Endothelial cell of umbilical vein (primary cell): Measurements from ENCODE around the gene AVL9. TPM values are rescaled to one million over a fixed set of nuclear protein-coding genes. Genes with fewer than 3 reads are reported as not detected.

Experiments
- BruUV-seq: library from RNA; stranded (reverse); fragments of 400-500 nt; replicated peaks from 2 replicates; lab custom pipeline; 2021; lab: Mats Ljungman, UMichigan
- CTCF ChIA-PET: fragments of 300-600, 350-600 bp; sonication (Branson Sonifier 250); formaldehyde crosslinking; loops from one replicate; lab custom pipeline; 2021; ENCODE audit warnings: antibody characterized with exemption, inconsistent platforms; lab: Charles Lee
- POLR2A ChIA-PET: fragments of 300-600, 350-600 bp; sonication (Branson Sonifier 250); formaldehyde crosslinking; loops from one replicate; lab custom pipeline; 2021; ENCODE audit warnings: antibody characterized with exemption, inconsistent platforms; lab: Charles Lee
- DNase-seq: peaks from one replicate; pipeline ENCODE4 v3.0.0-alpha.2; 2011; ENCODE audit warnings: low read depth, low spot score
- FAIRE-seq: peaks from 2 replicates; lab custom pipeline; 2011; peaks lifted over from hg19 to GRCh38; lab: Jason Lieb, UNC
- H2AFZ ChIP-seq: 2 replicates; pipeline ENCODE4 v1.6.0; 2012; ENCODE audit warnings: low read depth, low read length, control low read depth, inconsistent platforms
- H3K27ac ChIP-seq: 2 replicates; pipeline ENCODE4 v1.5.1; 2011; ENCODE audit warnings: low read depth, mild to moderate bottlenecking, control low read depth, low read length, moderate library complexity; ENCODE audit not compliant: insufficient read depth
- H3K27me3 ChIP-seq, 2 experiments: 2 replicates each; pipeline versions ENCODE4 v1.6.0 to v1.6.1; 2011; ENCODE audit warnings: low read length in 2 of 2, mixed read lengths in 1 of 2; ENCODE audit not compliant: control insufficient read depth in 2 of 2, insufficient read depth in 2 of 2
- H3K36me3 ChIP-seq, 2 experiments: 2 replicates in 1 of 2; 3 replicates in 1 of 2; pipeline ENCODE4 v1.5.1; 2011; ENCODE audit warnings: low read length in 2 of 2, mild to moderate bottlenecking in 1 of 2, moderate library complexity in 1 of 2; ENCODE audit not compliant: control insufficient read depth in 2 of 2, insufficient read depth in 2 of 2; ENCODE audit errors: extremely low read depth in 1 of 2
- H3K4me1 ChIP-seq: 3 replicates; pipeline ENCODE4 v1.5.1; 2011; ENCODE audit warnings: mild to moderate bottlenecking, low read length; ENCODE audit not compliant: control insufficient read depth, insufficient read depth; ENCODE audit errors: extremely low read depth
- H3K4me2 ChIP-seq: 2 replicates; pipeline ENCODE4 v1.6.1; 2011; ENCODE audit warnings: low read length, control low read depth, mixed read lengths; ENCODE audit not compliant: insufficient read depth
- H3K4me3 ChIP-seq, 3 experiments: fragments of 200-600 bp in 1 of 3; sonication (generic), shearing (Covaris generic) in 1 of 3; replicated peaks in 1 of 3; 2 replicates each; pipeline ENCODE4 v1.5.1; 2011 to 2016; ENCODE audit warnings: control low read depth in 3 of 3, low read length in 3 of 3, mild to moderate bottlenecking in 2 of 3, inconsistent platforms in 1 of 3, low read depth in 1 of 3, moderate library complexity in 1 of 3; ENCODE audit not compliant: insufficient read depth in 1 of 3
- H3K79me2 ChIP-seq: 2 replicates; pipeline ENCODE4 v1.6.0; 2012; ENCODE audit warnings: low read length, inconsistent platforms; ENCODE audit not compliant: control insufficient read depth, insufficient read depth
- H3K9ac ChIP-seq: replicated peaks from 2 replicates; pipeline ENCODE3; 2011; ENCODE audit warnings: low read length, control low read depth; ENCODE audit not compliant: insufficient read depth; ENCODE audit errors: extremely low read depth
- H3K9me1 ChIP-seq: replicated peaks from 3 replicates; pipeline ENCODE4 v1.6.0; 2011; ENCODE audit warnings: mild to moderate bottlenecking, low read length; ENCODE audit not compliant: control insufficient read depth, insufficient read depth; ENCODE audit errors: extremely low read depth
- H3K9me3 ChIP-seq: replicated peaks from 2 replicates; pipeline ENCODE4 v1.5.1; 2012; ENCODE audit warnings: low read length, inconsistent platforms; ENCODE audit not compliant: control insufficient read depth, insufficient read depth
- H4K20me1 ChIP-seq: replicated peaks from 2 replicates; pipeline ENCODE3; 2011; ENCODE audit warnings: mild to moderate bottlenecking, low read length; ENCODE audit not compliant: control insufficient read depth, insufficient read depth; ENCODE audit errors: extremely low read depth
- EZH2 ChIP-seq: IDR thresholded peaks from 2 replicates; pipeline ENCODE4 v1.6.1; 2012; ENCODE audit warnings: borderline replicate concordance, low read depth, mild to moderate bottlenecking, moderate library complexity, low read length, inconsistent platforms; ENCODE audit not compliant: severe bottlenecking
- FOS ChIP-seq: IDR thresholded peaks from 2 replicates; pipeline ENCODE4 v1.6.1; 2011; ENCODE audit warnings: mild to moderate bottlenecking, low read length, moderate library complexity, borderline replicate concordance; ENCODE audit not compliant: insufficient read depth
- GATA2 ChIP-seq: IDR thresholded peaks from 2 replicates; pipeline ENCODE4 v1.7.0; 2011; ENCODE audit warnings: low read depth, mild to moderate bottlenecking, moderate library complexity, mixed read lengths, low read length; ENCODE audit not compliant: insufficient read length, insufficient read depth
- JUN ChIP-seq: IDR thresholded peaks from 2 replicates; pipeline ENCODE4 v1.6.1; 2011; ENCODE audit warnings: borderline replicate concordance, low read depth; ENCODE audit not compliant: insufficient read length, insufficient read depth
- MYC ChIP-seq: IDR thresholded peaks from one replicate; pipeline ENCODE4 v1.6.1; 2011; ENCODE audit warnings: mild to moderate bottlenecking, low read depth, low read length
- POLR2A ChIP-seq: IDR thresholded peaks from 2 replicates; pipeline ENCODE4 v1.6.1; 2012; ENCODE audit warnings: low read depth, mild to moderate bottlenecking, control low read depth, low read length
- POLR2AphosphoS5 ChIP-seq: IDR thresholded peaks from 2 replicates; pipeline ENCODE4 v1.6.1; 2012; ENCODE audit warnings: low read depth, mild to moderate bottlenecking, control low read depth, low read length, moderate library complexity; ENCODE audit not compliant: insufficient read depth
- dilution Hi-C: fragments of 300-500 bp; cut with MboI; formaldehyde crosslinking; loops from one replicate; pipeline ENCODE4 v1.15.0; 2019; ENCODE audit warnings: low sequenced_read_pairs; ENCODE audit not compliant: extremely low pct_ligation_motif_present
- intact Hi-C: fragments of 100-400 bp; cut with micrococcal nuclease; formaldehyde crosslinking; loops from one replicate; pipeline ENCODE4 v1.10.0; 2022
- polyA plus RNA-seq, 4 experiments: library from polyadenylated mRNA; depleted of rRNA in 3 of 4; stranded (reverse) in 3 of 4; unstranded in 1 of 4; fragments of >200 nt; gene quantifications; 2 replicates each; pipeline versions ENCODE4 v1.2.1 to v1.2.3, GENCODE V29; 2011 to 2012; ENCODE audit warnings: missing spikeins in 1 of 4
- total RNA-seq: library from RNA; stranded (reverse); gene quantifications from 2 replicates; pipeline ENCODE4 v1.2.3, GENCODE V29; 2021
- TF ChIP-seq, protein P1 (sequence below), 2 donors: IDR thresholded peaks; 1 replicate in 1 of 2; 2 replicates in 1 of 2; pipeline ENCODE4 v1.5.1; 2011; ENCODE audit warnings: low read length in 2 of 2, mild to moderate bottlenecking in 2 of 2, moderate library complexity in 2 of 2, control low read depth in 1 of 2, inconsistent platforms in 1 of 2, low read depth in 1 of 2; ENCODE audit not compliant: insufficient read depth in 1 of 2; ENCODE audit errors: extremely low read depth in 1 of 2
- TF ChIP-seq, protein P2 (sequence below): IDR thresholded peaks from 2 replicates; pipeline ENCODE4 v1.6.1; 2011; ENCODE audit not compliant: insufficient read depth, insufficient read length

AVL9 gene
- total and polyA plus RNA-seq, 2 donors (not counting 3 experiments of a cell fraction or from before 2014, with no cell fraction given) = 12.7 to 42.5 TPM

DNA sequence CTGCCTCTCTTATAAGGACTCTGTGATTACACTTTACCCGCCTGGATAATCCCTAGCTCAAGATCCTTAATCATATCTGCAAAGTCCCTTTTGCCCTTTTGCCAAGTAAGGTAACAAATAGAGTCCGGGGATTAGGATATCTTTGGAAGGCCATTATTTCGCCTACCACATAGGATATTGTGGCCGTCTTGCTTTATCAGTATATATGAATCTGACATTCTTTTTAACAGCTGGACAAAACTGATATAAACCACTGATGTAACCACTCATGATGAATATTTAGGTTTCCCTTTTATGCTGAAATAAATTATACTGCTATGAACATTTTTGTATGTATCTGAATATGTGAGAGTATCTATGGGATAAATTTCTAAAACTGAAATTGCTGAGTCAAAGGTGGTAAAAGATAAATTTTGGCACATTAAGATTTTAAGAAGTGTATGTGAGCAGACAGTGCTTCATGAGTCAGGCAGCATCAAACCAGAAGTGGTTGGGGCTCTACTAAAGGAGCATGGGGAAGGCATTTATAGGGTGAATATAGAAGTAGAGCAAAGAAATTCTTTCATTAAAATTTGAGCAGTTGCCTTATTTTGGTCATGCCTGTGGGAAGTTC is 44.7 kb downstream of the AVL9 start:
- intact Hi-C loops (no loop called here), dilution Hi-C loops (no loop called here)
- TF ChIP-seq POLR2A (no peak), JUN (no peak), GATA2 (no peak), POLR2AphosphoS5 (no peak), FOS (no peak), MYC (no peak), EZH2 (no peak)
- TF ChIP-seq, protein P1, sequence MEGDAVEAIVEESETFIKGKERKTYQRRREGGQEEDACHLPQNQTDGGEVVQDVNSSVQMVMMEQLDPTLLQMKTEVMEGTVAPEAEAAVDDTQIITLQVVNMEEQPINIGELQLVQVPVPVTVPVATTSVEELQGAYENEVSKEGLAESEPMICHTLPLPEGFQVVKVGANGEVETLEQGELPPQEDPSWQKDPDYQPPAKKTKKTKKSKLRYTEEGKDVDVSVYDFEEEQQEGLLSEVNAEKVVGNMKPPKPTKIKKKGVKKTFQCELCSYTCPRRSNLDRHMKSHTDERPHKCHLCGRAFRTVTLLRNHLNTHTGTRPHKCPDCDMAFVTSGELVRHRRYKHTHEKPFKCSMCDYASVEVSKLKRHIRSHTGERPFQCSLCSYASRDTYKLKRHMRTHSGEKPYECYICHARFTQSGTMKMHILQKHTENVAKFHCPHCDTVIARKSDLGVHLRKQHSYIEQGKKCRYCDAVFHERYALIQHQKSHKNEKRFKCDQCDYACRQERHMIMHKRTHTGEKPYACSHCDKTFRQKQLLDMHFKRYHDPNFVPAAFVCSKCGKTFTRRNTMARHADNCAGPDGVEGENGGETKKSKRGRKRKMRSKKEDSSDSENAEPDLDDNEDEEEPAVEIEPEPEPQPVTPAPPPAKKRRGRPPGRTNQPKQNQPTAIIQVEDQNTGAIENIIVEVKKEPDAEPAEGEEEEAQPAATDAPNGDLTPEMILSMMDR (IDR thresholded peaks at IDR 0.05; ENCODE audit: extremely low read depth in 1 of 2, insufficient read depth in 1 of 2, low read depth in 1 of 2, low read length in 2 of 2) = no peak
- TF ChIP-seq, protein P2, sequence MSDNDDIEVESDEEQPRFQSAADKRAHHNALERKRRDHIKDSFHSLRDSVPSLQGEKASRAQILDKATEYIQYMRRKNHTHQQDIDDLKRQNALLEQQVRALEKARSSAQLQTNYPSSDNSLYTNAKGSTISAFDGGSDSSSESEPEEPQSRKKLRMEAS = no peak
- Histone ChIP-seq H4K20me1 (no peaks in the 10 kb centered on the region), H3K36me3 (peaks cover 0 to 4% of the 10 kb centered on the region in 2 experiments), H3K4me1 (peaks cover 9% of the 10 kb centered on the region), H3K9ac (no peak overlapping the region), H3K27ac (no peak overlapping the region), H3K4me2 (no peak overlapping the region), H3K9me3 (no peaks in the 10 kb centered on the region), H3K27me3 (no peaks in the 10 kb centered on the region), H3K9me1 (no peaks in the 10 kb centered on the region), H2AFZ (no peak overlapping the region), H3K79me2 (peaks cover 35% of the 10 kb centered on the region), H3K4me3 (no peak overlapping the region)
- CTCF ChIA-PET = no interaction called here
- FAIRE-seq = no peak
- no peak for DNase-seq
- POLR2A ChIA-PET = no interaction called here
- no TSS peak for BruUV-seq
